Parathyroid adenoma (tissue), 2 donors: ENCODE data around the gene FCRL6.

Source experiments
- H2AFZ ChIP-seq: fragments of 300-600 bp; sonication (generic); one replicate; pipeline ENCODE4 v1.7.0; 2017; ENCODE audit warnings: antibody characterized with exemption, mild to moderate bottlenecking
- H3K27ac ChIP-seq: fragments of 300-600 bp; sonication (generic); one replicate; pipeline ENCODE4 v1.7.0; 2017
- H3K27me3 ChIP-seq: fragments of 300-600 bp; sonication (generic); one replicate; pipeline ENCODE4 v1.7.0; 2017; ENCODE audit warnings: low read length; ENCODE audit not compliant: control insufficient read depth, insufficient read depth
- H3K36me3 ChIP-seq: fragments of 300-600 bp; sonication (generic); one replicate; pipeline ENCODE4 v1.7.0; 2017; ENCODE audit warnings: low read length; ENCODE audit not compliant: control insufficient read depth, insufficient read depth
- H3K4me1 ChIP-seq: fragments of 300-600 bp; sonication (generic); one replicate; pipeline ENCODE4 v1.7.0; 2017; ENCODE audit warnings: control low read depth
- H3K4me2 ChIP-seq: fragments of 300-600 bp; sonication (generic); one replicate; pipeline ENCODE4 v1.7.0; 2017; ENCODE audit warnings: low read length
- H3K4me3 ChIP-seq: fragments of 300-600 bp; sonication (generic); one replicate; pipeline ENCODE4 v1.7.0; 2017; ENCODE audit warnings: low read depth, low read length
- H3K79me2 ChIP-seq: fragments of 300-600 bp; sonication (generic); one replicate; pipeline ENCODE4 v1.7.0; 2017; ENCODE audit warnings: control low read depth
- H3K9ac ChIP-seq: fragments of 300-600 bp; sonication (generic); one replicate; pipeline ENCODE4 v1.7.0; 2017; ENCODE audit warnings: mild to moderate bottlenecking
- H3K9me3 ChIP-seq: fragments of 300-600 bp; sonication (generic); one replicate; pipeline ENCODE4 v1.7.0; 2017; ENCODE audit warnings: low read length; ENCODE audit not compliant: control insufficient read depth
- CTCF ChIP-seq: fragments of 300-600 bp; sonication (generic); IDR thresholded peaks from one replicate; pipeline ENCODE4 v1.7.0; 2017; ENCODE audit warnings: antibody characterized with exemption, mild to moderate bottlenecking
- donor health status: primary hyperparathyroidism.

Gene FCRL6

DNA sequence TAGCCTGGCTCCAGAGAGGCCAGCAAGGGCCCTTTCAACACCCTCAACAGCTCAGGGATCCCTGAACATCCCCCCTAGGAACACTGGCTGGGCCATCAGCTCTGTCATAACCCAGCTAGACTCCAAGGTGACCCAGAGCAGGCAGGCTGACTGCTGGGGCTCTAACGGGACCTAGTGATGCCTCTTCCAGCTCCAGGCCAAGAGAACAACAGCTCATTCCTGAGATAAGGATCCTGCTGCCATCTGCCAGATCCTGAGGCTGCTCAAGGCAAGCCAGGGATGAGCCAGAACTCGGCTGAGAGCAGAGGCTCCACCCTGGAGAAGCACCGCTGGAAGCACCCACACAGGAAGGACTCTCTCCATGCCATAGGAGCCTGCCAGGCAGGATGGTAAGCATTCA lies 58.3 kb downstream of the FCRL6 start:
- H3K4me2 ChIP-seq: no peak overlapping the region
- TF ChIP-seq CTCF: no peak
- no peak overlapping the region for H3K27ac ChIP-seq
- H3K9me3 ChIP-seq: no peaks in the 10 kb centered on the region
- H3K4me1 ChIP-seq: no peaks in the 10 kb centered on the region
- no peak overlapping the region for H2AFZ ChIP-seq
- H3K36me3 ChIP-seq: no peaks in the 10 kb centered on the region
- H3K79me2 ChIP-seq: no peaks in the 10 kb centered on the region
- no peak overlapping the region for H3K4me3 ChIP-seq
- no peaks in the 10 kb centered on the region for H3K27me3 ChIP-seq
- no peak overlapping the region for H3K9ac ChIP-seq

DNA sequence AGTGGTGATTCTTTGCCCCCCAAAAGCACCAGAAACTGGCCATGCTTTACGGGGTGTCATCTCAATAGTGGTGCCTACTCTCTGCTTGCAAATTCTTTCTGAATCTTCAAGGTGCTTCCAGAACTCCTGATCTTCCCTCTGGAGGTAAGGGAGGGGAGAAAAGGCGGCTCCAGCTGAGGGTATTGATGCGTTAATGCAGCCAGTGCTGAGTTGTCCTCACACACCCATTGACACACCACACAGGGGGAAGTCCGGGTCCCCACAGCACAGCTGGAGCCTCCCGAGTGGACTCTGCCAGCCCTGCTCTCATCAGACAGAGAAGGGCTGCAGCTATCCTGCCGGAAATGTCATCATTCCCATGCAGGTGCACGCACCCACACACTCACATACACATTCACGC lies 59.1 kb downstream of the FCRL6 start:
- Histone ChIP-seq H3K4me1 (no peaks in the 10 kb centered on the region), H3K9ac (no peak overlapping the region), H3K27ac (no peak overlapping the region)

GRCh38 chr1:159862031-159862430 lies 59.9 kb downstream of the FCRL6 start:
- no peak overlapping the region for H3K9ac ChIP-seq
- H3K4me3 ChIP-seq: no peak overlapping the region
- no peaks in the 10 kb centered on the region for H3K9me3 ChIP-seq
- no peaks in the 10 kb centered on the region for H3K36me3 ChIP-seq
- no peak for TF ChIP-seq CTCF
- H2AFZ ChIP-seq: no peak overlapping the region
- H3K79me2 ChIP-seq: no peaks in the 10 kb centered on the region
- no peak overlapping the region for H3K4me2 ChIP-seq
- H3K4me1 ChIP-seq: no peaks in the 10 kb centered on the region
- no peaks in the 10 kb centered on the region for H3K27me3 ChIP-seq
- no peak overlapping the region for H3K27ac ChIP-seq

More for the DNA sequence above, 59.1 kb downstream of the FCRL6 start:
- TF ChIP-seq CTCF: no peak
- Histone ChIP-seq H3K79me2 (no peaks in the 10 kb centered on the region), H2AFZ (no peak overlapping the region), H3K4me2 (no peak overlapping the region), H3K27me3 (no peaks in the 10 kb centered on the region), H3K4me3 (no peak overlapping the region), H3K9me3 (no peaks in the 10 kb centered on the region), H3K36me3 (no peaks in the 10 kb centered on the region)

DNA sequence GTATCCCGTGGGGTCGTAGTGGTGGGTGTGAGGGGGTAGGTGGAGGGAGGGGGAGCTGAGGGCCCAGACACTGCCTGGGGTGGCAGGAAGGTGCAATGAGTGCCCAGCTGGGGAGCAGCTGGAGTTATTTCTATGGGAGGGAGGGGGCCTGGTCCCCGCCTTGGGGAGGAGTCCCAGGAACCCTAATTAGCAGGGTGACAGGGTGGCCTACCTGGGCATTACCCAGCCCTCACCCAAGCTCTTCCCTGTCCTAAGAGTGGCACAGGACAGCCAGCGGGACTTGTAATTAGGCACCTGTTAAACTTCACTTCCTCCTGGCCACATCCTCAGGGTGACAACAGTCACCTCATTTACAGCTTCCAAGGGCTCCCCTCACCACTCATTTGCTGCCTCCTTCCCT lies 60.4 kb downstream of the FCRL6 start, which contains the start of gene VSIG8:
TSS of gene VSIG8 (minus strand) at position 101 of the 400 bp plus-strand sequence. CDS start 136 bp downstream, outside the sequence.
- H3K4me1 ChIP-seq: peaks cover under 1% of the 10 kb centered on the region
- H3K79me2 ChIP-seq: no peaks in the 10 kb centered on the region

More for the DNA sequence above, 60.4 kb downstream of the FCRL6 start, which contains the start of gene VSIG8:
- Histone ChIP-seq H3K4me2 (no peak within 1 kb of the TSS), H3K27ac (no peak within 1 kb of the TSS), H3K36me3 (no peaks in the 10 kb centered on the region), H3K9me3 (no peaks in the 10 kb centered on the region), H3K27me3 (no peaks in the 10 kb centered on the region), H2AFZ (no peak within 1 kb of the TSS), H3K9ac (no peak within 1 kb of the TSS), H3K4me3 (no peak within 1 kb of the TSS)
- TF ChIP-seq CTCF: no peak
